Psoas muscle (tissue), 8 donors: ENCODE results near the gene SATL1. TPM values are rescaled to one million over a fixed set of nuclear protein-coding genes. Genes with fewer than 3 reads are reported as not detected.

Experiments used
- ATAC-seq, 4 donors: fragments of 200-7000 bp; cut with Tn5 transposase; one replicate each; pipeline ENCODE4 v1.9.1; 2020; ENCODE audit warnings: moderate library complexity in 3 of 4, mild to moderate bottlenecking in 2 of 4
- DNase-seq, 2 donors: peaks; one replicate each; pipeline ENCODE4 v3.0.0-alpha.2; 2020
- H3K27ac ChIP-seq: fragments of 200-600 bp; one replicate; pipeline ENCODE4 v1.8.0; 2022
- H3K27me3 ChIP-seq, 3 donors: fragments of 200-600 bp in 1 of 3; one replicate each; pipeline versions ENCODE4 v1.6.1 to v1.8.0; 2013 to 2022; ENCODE audit warnings: low read length in 2 of 3, mild to moderate bottlenecking in 2 of 3, moderate library complexity in 1 of 3; ENCODE audit not compliant: insufficient read depth in 3 of 3
- H3K36me3 ChIP-seq, 2 donors: fragments of 200-600 bp in 1 of 2; one replicate each; pipeline versions ENCODE4 v1.6.1 to v1.8.0; 2013 to 2022; ENCODE audit warnings: low read depth in 1 of 2, mild to moderate bottlenecking in 1 of 2, moderate library complexity in 1 of 2; ENCODE audit not compliant: insufficient read depth in 1 of 2
- H3K4me1 ChIP-seq: fragments of 200-600 bp; one replicate; pipeline ENCODE4 v1.8.0; 2022
- H3K4me3 ChIP-seq: fragments of 200-600 bp; one replicate; pipeline ENCODE4 v1.8.0; 2022; ENCODE audit warnings: mild to moderate bottlenecking
- H3K9me3 ChIP-seq: fragments of 200-600 bp; one replicate; pipeline ENCODE4 v1.8.0; 2022
- WGBS, 3 donors: extraction: QIAGEN DNeasy Blood & Tissue Kit; methylation state at CpG; one replicate each; pipeline versions ENCODE4 v1.1.6 to v1.1.7; 2013; 5-methylcytosine and 5-hydroxymethylcytosine counted together
- intact Hi-C, 2 donors: fragments of 100-400 bp; cut with DNase I; formaldehyde crosslinking; loops; one replicate each; pipeline versions ENCODE4 v1.11.0 to v1.14.2; 2022
- polyA plus RNA-seq, 3 donors: library from polyadenylated mRNA; stranded (reverse); fragments of 200-250 nt; gene quantifications; one replicate each; pipeline ENCODE4 v1.2.3, GENCODE V29; 2013
- total RNA-seq, 4 donors: library from RNA; stranded (reverse); fragmentation: NEBNext Ultra II Directional in 2 of 4; extraction: Animal tissue kit (Norgen Biotek cat#: 25700) in 2 of 4; gene quantifications; one replicate each; pipeline versions ENCODE4 v1.2.1 to v1.2.4, GENCODE V29; 2021 to 2023
- TF ChIP-seq, protein P1 (sequence below): fragments of 200-600 bp; IDR thresholded peaks from one replicate; pipeline ENCODE4 v1.8.0; 2022; ENCODE audit warnings: antibody characterized with exemption
- donor health status: healthy with polysubstance abuse.
- donor health status: DM: no; HTN: no; CAD: no; lungs with moderate emphysema.
- donor health status: Bipolar disorder and iron deficiency.
- donor health status: healthy.
- donor health status: DM: yes; HTN: yes; CAD: no.
- donor health status: DM: no; HTN: no; CAD: no.
- donor health status: DM: no; HTN: no; CAD: no.
- donor health status: DM: yes; HTN: yes; CAD: no.

Gene SATL1
- total and polyA plus RNA-seq, 7 donors = not detected

DNA sequence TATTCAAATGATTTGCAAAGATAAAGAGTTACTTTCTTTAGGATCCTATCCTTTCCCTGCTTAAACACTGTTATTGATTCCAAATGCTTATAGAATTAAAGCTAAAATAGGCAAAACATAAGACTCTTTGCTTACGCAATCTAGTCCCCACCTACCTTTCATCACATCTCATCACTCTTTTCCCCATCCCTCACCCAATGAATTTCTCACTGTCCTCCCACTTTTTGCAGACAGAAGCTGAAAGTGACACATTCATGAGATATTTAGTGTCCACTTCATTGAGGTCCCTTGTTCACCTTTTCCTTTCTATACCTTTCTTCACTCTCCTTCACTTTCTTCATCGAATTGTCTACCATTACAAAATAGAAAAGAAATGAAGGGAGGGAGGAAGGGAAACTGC, 424 bp downstream of the SATL1 start:
- Histone ChIP-seq H3K27me3 (no peaks in the 10 kb centered on the region), H3K4me3 (peak overlapping the region; percentile 70), H3K36me3 (no peaks in the 10 kb centered on the region), H3K9me3 (peaks cover 3% of the 10 kb centered on the region), H3K4me1 (no peaks in the 10 kb centered on the region), H3K27ac (no peak overlapping the region)
- 35 to 51% (median 38%) methylated on average over 2 of the region's 2 CpGs for WGBS, 3 donors
- ATAC-seq = no peak
- DNase-seq = no peak
- TF ChIP-seq, protein P1, sequence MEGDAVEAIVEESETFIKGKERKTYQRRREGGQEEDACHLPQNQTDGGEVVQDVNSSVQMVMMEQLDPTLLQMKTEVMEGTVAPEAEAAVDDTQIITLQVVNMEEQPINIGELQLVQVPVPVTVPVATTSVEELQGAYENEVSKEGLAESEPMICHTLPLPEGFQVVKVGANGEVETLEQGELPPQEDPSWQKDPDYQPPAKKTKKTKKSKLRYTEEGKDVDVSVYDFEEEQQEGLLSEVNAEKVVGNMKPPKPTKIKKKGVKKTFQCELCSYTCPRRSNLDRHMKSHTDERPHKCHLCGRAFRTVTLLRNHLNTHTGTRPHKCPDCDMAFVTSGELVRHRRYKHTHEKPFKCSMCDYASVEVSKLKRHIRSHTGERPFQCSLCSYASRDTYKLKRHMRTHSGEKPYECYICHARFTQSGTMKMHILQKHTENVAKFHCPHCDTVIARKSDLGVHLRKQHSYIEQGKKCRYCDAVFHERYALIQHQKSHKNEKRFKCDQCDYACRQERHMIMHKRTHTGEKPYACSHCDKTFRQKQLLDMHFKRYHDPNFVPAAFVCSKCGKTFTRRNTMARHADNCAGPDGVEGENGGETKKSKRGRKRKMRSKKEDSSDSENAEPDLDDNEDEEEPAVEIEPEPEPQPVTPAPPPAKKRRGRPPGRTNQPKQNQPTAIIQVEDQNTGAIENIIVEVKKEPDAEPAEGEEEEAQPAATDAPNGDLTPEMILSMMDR = no peak
- intact Hi-C loops = no loop called here

DNA sequence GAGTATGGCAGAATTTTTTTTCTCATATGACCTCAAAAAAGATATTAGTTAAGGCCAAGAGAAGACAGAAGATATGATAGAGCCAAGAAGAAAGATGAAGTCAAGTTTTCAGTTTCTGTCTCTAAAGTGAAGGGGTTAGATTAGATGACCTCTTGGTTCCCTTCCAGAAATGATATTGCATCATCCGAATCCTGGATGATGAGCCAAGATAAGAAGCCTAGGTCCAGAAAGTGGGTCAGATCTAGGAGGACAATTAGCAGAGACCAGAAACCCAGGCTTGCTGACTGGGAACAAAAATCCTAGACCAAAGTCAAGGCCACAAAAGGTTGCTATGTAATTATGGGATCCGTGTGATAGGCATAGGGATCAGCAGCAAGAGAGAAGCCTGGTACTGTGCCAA, 20.2 kb downstream of the SATL1 start:
- intact Hi-C loops = no loop called here
- Histone ChIP-seq H3K27ac (no peak overlapping the region), H3K36me3 (no peaks in the 10 kb centered on the region), H3K9me3 (peaks cover 4% of the 10 kb centered on the region), H3K27me3 (peaks cover 0 to 3% (median 0%) of the 10 kb centered on the region in 3 donors), H3K4me1 (no peaks in the 10 kb centered on the region), H3K4me3 (no peak overlapping the region)
- ATAC-seq (no peak), DNase-seq (no peak)
- TF ChIP-seq, protein P1 = no peak
- 37 to 44% (median 41%) methylated on average over 2 of the region's 2 CpGs for WGBS, 3 donors

DNA sequence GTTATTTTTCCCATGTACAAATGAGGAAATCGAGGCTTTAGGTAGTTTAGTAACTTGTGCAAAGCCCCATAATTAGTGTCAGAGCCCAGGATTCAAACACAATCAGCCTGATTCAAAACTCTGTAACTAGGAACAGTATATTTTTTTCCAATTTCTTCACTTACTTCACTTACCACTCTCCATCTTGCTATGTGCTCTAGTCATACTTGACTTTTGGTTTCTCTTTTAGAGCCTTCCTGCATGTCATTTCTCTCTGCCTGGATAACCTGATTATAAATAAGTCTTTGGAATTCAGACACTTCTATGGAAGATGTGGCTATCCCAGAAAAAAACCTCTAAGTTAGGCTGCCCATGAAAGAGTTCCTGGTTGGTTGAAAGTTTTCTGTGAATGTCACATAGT, 22.2 kb downstream of the SATL1 start:
- Histone ChIP-seq H3K36me3 (no peaks in the 10 kb centered on the region), H3K27ac (no peak overlapping the region), H3K4me1 (no peaks in the 10 kb centered on the region), H3K4me3 (no peak overlapping the region), H3K27me3 (peaks cover 0 to 3% (median 0%) of the 10 kb centered on the region in 3 donors), H3K9me3 (no peaks in the 10 kb centered on the region)
- no peak for DNase-seq
- TF ChIP-seq, protein P1 = no peak
- 35 to 81% (median 68%) methylated on average over 1 of the region's 1 CpG for WGBS, 3 donors
- ATAC-seq = no peak
- intact Hi-C loops = no loop called here

DNA sequence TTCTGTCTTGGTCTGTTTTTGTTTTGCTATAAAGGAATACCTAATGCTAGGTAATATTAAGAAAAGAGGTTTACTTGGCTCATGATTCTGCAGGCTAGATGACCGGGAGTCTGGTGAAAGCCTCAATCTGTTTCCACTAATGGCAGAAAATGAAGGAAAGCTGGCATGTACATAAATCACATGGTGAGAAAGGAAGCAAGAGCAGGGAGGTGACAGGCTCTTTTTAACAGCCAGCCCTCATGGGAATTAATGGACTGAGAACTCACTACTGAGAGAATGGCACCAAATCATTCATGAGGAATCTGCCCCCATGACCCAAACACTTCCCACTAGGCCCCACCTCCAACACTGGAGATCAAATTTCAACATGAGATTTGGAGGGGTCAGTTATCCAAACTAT, 27.6 kb downstream of the SATL1 start:
- Histone ChIP-seq H3K27ac (no peak overlapping the region), H3K4me3 (no peak overlapping the region), H3K4me1 (no peaks in the 10 kb centered on the region), H3K36me3 (no peaks in the 10 kb centered on the region), H3K9me3 (no peaks in the 10 kb centered on the region), H3K27me3 (no peaks in the 10 kb centered on the region)
- 42 to 50% (median 46%) methylated on average over 1 of the region's 1 CpG for WGBS, 3 donors
- intact Hi-C loops = no loop called here
- ATAC-seq (no peak), DNase-seq (no peak)
- TF ChIP-seq, protein P1 = no peak

DNA sequence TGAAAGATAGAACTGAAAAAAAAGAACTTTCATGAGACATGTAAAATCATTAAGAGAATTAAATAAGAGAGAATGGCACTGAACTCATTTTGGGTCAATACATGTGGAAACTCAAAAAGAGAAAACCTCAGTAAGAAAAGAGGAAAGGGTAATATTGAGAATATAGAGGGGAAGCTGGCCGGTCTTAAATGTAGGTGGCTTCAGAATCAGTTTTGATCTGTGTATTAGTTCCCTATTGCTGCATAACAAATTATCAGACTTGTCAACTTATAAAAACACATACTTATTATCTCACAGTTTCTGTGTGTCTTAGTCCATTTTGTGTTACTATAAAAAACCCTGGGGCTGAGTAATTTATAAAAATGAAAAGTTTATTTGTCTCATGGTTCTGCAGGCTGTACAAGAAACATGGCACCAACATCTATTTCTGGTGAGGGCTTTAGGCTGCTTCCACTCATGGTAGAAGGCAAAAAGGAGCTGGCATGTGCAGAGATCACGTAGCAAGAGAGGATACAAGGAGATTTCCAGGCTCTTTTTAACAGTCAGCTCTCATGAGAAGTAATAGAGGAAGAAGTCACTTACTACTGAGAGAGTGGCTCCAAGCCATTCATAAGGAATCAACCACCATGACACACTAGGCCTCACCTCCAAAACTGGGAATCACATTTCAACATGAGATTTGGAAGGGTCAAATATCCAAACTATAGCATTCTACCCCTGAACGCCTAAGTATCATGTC, 29.6 kb downstream of the SATL1 start:
- no peak overlapping the region for H3K27ac ChIP-seq
- H3K9me3 ChIP-seq = no peaks in the 10 kb centered on the region
- no peak for ATAC-seq
- DNase-seq = no peak
- 69 to 92% (median 81%) methylated on average over 3 of the region's 3 CpGs for WGBS, 3 donors
- TF ChIP-seq, protein P1 = no peak
- no peaks in the 10 kb centered on the region for H3K36me3 ChIP-seq
- no peaks in the 10 kb centered on the region for H3K4me1 ChIP-seq
- no peaks in the 10 kb centered on the region for H3K27me3 ChIP-seq
- H3K4me3 ChIP-seq = no peak overlapping the region
- intact Hi-C loops = no loop called here
